ENCODE measurements around the gene RASAL3.
A peak's percentile ranks its signal among the peaks of the same experiment; 100 is the strongest.
"Not testable (repeated sequence)": the region's sequence is repeated elsewhere in the genome, so short reads cannot be mapped to it uniquely, and the experiment has no call there.

Gene RASAL3

DNA sequence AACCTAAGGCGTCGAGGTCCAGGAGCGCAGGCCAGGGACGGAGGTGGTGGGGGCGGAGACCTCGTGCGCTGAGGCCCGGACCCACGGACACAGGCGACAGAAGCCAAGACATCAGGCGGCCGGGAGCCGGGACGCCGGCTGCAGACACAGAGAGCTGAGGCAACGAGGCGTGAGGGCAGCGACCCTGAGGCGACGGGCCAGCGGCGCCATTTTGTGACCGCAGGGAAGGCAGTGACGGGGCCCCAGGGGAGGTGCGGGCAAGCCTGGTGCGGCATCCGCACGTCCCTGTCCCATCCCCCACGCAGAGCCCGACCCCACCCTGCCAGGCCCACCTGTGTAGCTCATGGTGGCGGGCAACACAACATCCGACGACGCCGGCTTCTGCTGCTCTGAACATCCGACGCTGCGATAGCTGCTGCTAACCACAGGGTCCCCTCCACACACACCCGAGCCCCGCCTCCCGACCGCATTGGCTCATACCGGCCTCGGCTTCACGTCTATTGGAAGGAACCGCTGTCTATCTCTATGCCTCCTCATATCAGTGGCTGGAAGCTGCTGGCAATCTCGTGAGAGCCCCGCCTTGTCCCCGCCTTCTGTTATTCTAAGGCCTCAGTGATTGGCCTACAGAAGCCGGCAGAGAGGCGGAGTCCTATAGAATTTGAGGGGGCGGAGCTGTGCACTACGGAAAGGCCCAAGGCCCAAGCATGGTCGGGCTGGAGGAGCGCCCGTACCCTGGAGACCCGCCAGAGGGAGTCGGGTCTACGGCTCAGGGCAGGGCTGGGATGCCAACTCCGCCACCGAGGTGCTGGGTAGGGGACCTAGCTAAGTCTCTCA is 45.5 kb downstream of the RASAL3 start, which contains the start of gene AKAP8L:
Gene AKAP8L (minus strand): TSS at position 410 of the 834 bp plus-strand sequence. CDS start 65 bp downstream, at position 345.
- peak; percentile 96 for DNase-seq

DNA sequence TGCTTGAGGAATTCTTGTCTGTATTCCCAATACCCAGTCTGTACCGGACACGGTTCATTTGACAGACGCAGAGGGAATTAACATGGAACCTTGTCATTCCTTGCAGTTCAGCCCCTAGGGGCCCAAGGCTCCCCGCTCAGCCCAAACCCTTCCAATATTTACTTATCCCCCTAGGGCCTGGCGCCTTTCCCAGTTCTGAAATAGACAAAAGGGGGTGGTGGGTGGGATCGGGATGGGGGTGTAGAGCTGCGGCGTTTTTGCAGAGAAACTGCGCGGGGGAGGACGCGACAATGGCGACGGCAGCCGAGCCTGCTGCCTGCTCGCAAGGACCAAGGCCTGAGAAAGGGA is 46.1 kb downstream of the RASAL3 start:
- DNase-seq, result no peak

DNA sequence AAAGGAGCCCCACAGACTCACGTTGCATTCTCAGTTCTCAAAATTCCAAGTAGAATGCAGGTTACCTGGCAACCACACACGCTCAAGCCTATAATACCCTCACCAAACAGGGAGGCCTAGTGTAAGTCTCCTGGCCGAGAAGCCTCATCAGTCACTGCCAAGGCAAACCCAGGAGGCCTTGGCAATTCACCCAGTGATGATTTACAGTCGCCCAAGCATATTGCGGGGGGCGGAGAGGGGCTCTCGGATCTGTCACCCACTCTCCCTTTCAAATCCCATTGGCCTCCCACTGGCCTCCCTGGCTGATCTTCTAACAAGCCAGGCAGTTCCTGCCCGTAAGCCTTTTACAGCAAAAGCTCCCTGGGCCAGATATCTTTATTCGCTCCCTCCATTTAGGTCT is 46.6 kb downstream of the RASAL3 start:
- no peak for DNase-seq

DNA sequence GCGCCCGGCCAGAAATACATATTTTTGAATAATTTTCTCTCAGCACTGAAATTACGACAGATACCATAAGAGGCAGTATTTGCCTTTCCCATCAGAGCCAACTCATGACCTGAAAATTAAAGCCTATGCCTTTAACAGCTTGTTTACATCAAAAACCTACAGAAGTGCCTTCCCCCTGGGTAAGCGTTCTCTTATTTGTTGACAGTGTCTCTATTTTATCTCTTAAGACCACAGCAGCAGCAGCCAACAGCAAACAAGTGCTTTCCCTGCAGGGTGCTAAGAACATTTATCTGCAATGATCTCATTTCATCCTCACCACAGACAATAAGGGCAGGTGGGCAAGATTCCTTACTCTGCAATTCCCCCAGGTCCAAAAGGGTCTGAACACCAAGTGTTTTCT is 51.5 kb downstream of the RASAL3 start:
- no peak for DNase-seq

DNA sequence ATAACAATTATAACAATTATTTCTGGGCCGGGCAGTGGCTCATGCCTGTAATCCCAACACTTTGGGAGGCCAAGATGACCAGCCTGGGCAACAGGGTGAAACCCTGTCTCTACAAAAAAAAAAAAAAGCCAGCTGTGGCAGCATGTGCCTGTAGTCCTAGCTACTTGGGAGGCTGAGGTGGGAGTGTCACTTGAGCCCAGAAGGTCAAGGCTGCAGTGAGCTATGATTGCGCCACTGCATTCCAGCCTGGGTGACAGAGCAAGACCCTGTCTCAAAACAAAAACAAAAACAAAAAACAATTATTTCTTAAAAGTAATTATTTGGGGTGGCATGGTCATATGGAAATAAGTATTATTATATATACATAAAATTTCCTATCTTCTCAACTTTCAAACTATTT is 53.0 kb downstream of the RASAL3 start:
- not testable (repeated sequence) for DNase-seq

DNA sequence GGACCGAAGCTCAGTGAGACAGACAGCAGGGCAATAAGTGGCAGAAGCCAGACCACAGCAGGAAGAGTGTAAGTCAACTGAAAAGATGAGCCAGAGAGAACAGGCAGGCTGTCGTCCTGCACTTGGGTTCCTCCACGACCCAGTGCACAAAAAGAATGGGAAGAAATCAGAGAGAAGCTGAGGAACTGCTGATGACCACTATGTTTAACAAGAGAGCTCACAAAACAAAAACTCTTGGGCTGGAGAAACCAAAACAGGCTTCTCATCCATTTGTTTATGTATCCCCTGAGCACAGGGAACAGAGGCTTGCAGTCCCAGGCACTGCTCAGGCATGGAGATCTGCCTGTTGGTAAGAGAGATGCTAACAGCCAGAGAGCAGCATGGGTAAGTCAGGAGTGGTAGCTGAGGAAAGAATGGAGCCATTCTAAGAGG is 59.5 kb downstream of the RASAL3 start:
- no peak for DNase-seq

DNA sequence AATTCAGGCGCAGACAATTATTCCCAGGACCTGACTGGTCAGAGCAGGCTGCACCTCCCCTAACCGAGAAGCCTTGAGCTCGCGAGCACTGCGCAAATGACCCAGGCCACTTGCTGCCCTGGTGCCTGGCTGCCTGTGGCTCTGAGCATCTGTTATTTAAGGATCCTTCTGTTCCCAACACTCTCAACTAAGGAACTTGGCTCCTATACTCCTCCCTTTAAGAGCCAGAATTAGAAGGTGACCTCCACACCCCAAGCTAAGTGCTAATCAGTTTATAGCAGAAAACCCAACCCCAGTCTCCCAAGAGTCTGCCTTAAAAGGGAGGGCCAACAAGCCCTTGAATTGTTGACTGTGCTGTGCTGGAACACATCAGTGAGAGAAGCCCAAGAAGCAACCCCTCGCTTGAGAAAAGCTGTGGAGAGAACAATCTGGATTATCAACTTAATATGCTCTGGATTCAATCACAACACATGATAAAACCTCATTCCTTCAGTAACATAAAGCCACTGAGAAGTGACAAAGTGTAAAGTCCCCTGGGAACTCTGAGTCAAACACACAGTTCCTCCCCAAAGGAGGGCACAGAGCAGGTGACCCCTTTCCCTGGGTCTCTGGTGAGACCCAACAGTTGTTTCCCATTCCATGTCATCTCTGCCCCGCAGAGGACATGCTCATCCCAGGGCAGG is 60.1 kb downstream of the RASAL3 start:
- DNase-seq, result no peak

DNA sequence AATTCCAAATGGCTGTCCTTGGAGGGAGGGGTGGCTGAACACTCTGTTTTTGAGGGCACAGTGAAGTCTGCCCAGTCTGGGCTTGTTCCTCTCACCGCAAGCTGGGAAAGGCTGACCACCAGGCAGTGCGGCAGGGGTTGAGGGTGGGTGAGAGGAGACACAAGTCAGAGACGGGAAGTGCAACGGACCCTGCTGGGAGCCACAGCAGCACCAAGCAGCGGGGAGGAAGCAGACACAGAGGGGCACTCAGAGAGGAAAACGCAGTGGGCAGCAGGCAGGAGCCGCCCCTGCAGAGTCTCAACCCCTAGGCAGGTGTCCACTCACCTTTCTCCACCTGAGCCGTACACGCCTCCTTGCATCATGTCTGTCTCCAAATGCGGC is 61.2 kb downstream of the RASAL3 start:
- no peak for DNase-seq

DNA sequence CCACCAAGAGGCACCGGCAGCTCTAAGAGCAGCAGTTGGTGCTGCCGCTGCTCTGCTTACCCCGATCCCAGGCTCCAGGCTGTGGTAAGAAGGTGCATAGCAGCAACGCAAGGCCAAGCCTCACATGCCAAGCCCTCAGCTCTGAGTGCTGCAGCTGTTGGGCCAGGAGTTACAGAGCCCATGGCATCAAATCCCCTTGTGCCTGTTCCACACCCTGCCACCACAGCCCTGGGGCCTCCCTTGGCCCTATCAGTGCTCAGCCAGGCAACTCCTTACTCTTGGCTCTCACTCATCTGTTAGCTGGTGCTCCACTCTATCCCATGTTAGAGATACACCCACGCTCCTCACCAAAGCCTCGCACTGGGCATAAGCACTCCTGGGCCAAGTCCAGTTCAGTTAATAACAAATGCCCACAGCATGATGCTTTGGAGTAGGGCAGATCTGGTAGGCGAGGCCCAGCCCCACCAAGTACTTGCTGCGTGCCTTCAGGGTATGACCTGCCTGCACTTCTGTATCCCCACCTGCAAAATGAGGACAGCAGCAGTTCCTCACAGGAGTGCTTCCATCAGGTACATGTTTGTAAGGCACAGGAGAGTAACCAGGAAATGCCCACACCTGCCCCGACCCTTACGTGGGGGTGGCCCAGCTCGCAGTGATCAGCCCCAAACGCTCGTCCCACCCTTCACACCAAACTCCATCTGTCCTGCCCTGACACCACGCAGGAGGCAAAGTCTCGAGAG is 61.8 kb downstream of the RASAL3 start:
- DNase-seq, result no peak
